ENCODE results near the gene SRI. TPM values are rescaled to one million over a fixed set of nuclear protein-coding genes. Genes with fewer than 3 reads are reported as not detected.

The SRI gene
- total and polyA plus RNA-seq, 9 donors: 45.4 to 151 (median 82.4) TPM

GRCh38 chr7:88216276-88216675 lies 3.6 kb downstream of the SRI start:
- Histone ChIP-seq H3K9me3 (no peaks in the 10 kb centered on the region), H3K4me1 (ENCODE audit: insufficient read depth) (peaks cover 5% of the 10 kb centered on the region), H3K36me3 (no peaks in the 10 kb centered on the region), H3K27me3 (no peaks in the 10 kb centered on the region), H3K27ac (no peak overlapping the region), H3K4me3 (no peak overlapping the region)
- no peak for DNase-seq
- intact Hi-C loops (cut with DNase I): no loop called here
- TF ChIP-seq POLR2A (IDR thresholded peaks at IDR 0.05) (no peak), CTCF (IDR thresholded peaks at IDR 0.05) (no peak), EP300 (IDR thresholded peaks at IDR 0.05) (no peak)

- no peak for TF ChIP-seq CTCF (IDR thresholded peaks at IDR 0.05)
- TF ChIP-seq POLR2A (IDR thresholded peaks at IDR 0.05): no peak
- TF ChIP-seq EP300 (IDR thresholded peaks at IDR 0.05): no peak
- no peak overlapping the region for H3K4me3 ChIP-seq
- DNase-seq: no peak
- no peaks in the 10 kb centered on the region for H3K9me3 ChIP-seq
- no peak overlapping the region for H3K27ac ChIP-seq
- 70 to 78% (median 72%) methylated on average over 2 of the region's 2 CpGs for WGBS, 3 donors
- no peaks in the 10 kb centered on the region for H3K27me3 ChIP-seq
- peaks cover 5% of the 10 kb centered on the region for H3K4me1 ChIP-seq (ENCODE audit: insufficient read depth)
- intact Hi-C loops (cut with DNase I): no loop called here
- H3K36me3 ChIP-seq: no peaks in the 10 kb centered on the region
These were observed 4.5 kb downstream of the SRI start for GRCh38 chr7:88215295-88215694.

- Histone ChIP-seq H3K27ac (no peak overlapping the region), H3K27me3 (no peaks in the 10 kb centered on the region), H3K4me3 (no peak overlapping the region), H3K4me1 (ENCODE audit: insufficient read depth) (peaks cover 5% of the 10 kb centered on the region), H3K9me3 (no peaks in the 10 kb centered on the region), H3K36me3 (no peaks in the 10 kb centered on the region)
- WGBS, 3 donors: 96 to 98% (median 97%) methylated on average over 2 of the region's 2 CpGs
- no peak for DNase-seq
- intact Hi-C loops (cut with DNase I): no loop called here
- TF ChIP-seq CTCF (IDR thresholded peaks at IDR 0.05) (no peak), POLR2A (IDR thresholded peaks at IDR 0.05) (no peak), EP300 (IDR thresholded peaks at IDR 0.05) (no peak)
These were observed 5.4 kb downstream of the SRI start for GRCh38 chr7:88214456-88214855.

GRCh38 chr7:88212918-88213317 lies 6.9 kb downstream of the SRI start:
- no peak for DNase-seq
- intact Hi-C loops (cut with DNase I): no loop called here
- TF ChIP-seq EP300 (IDR thresholded peaks at IDR 0.05) (no peak), POLR2A (IDR thresholded peaks at IDR 0.05) (no peak), CTCF (IDR thresholded peaks at IDR 0.05) (no peak)
- no peaks in the 10 kb centered on the region for H3K4me1 ChIP-seq (ENCODE audit: insufficient read depth)
- H3K9me3 ChIP-seq: no peaks in the 10 kb centered on the region
- H3K27me3 ChIP-seq: no peaks in the 10 kb centered on the region
- 93 to 100% (median 98%) methylated on average over 1 of the region's 1 CpG for WGBS, 3 donors
- no peak overlapping the region for H3K4me3 ChIP-seq
- no peaks in the 10 kb centered on the region for H3K36me3 ChIP-seq
- no peak overlapping the region for H3K27ac ChIP-seq

GRCh38 chr7:88208521-88208920 lies 11.3 kb downstream of the SRI start:
- no peaks in the 10 kb centered on the region for H3K36me3 ChIP-seq
- WGBS, 3 donors: 83 to 92% (median 84%) methylated on average over 3 of the region's 3 CpGs
- intact Hi-C loops (cut with DNase I): no loop called here

More at GRCh38 chr7:88208521-88208920, 11.3 kb downstream of the SRI start:
- DNase-seq: no peak
- Histone ChIP-seq H3K4me1 (ENCODE audit: insufficient read depth) (no peaks in the 10 kb centered on the region), H3K27ac (no peak overlapping the region), H3K4me3 (no peak overlapping the region), H3K9me3 (no peaks in the 10 kb centered on the region), H3K27me3 (no peaks in the 10 kb centered on the region)
- TF ChIP-seq EP300 (IDR thresholded peaks at IDR 0.05) (no peak), POLR2A (IDR thresholded peaks at IDR 0.05) (no peak), CTCF (IDR thresholded peaks at IDR 0.05) (no peak)
